OCI-LY7 (cell line): ENCODE measurements around the gene FAM107B.

ENCODE experiments used
- EZH2phosphoT487 ChIP-seq: fragments of 200-600 bp; sonication (generic); IDR thresholded peaks from 2 replicates; pipeline ENCODE4 v1.6.1; 2018; ENCODE audit warnings: low read depth, borderline replicate concordance, mild to moderate bottlenecking, mixed run types, antibody characterized with exemption, low read length, moderate library complexity, mixed read lengths
- TF ChIP-seq, protein P1 (sequence below): fragments of 200-600 bp; sonication (generic); conservative IDR thresholded peaks from 2 replicates; pipeline ENCODE4 v1.5.1; 2014; ENCODE audit warnings: mild to moderate bottlenecking, antibody characterized with exemption, low read length, moderate library complexity, mixed read lengths

- TF ChIP-seq, protein P1, sequence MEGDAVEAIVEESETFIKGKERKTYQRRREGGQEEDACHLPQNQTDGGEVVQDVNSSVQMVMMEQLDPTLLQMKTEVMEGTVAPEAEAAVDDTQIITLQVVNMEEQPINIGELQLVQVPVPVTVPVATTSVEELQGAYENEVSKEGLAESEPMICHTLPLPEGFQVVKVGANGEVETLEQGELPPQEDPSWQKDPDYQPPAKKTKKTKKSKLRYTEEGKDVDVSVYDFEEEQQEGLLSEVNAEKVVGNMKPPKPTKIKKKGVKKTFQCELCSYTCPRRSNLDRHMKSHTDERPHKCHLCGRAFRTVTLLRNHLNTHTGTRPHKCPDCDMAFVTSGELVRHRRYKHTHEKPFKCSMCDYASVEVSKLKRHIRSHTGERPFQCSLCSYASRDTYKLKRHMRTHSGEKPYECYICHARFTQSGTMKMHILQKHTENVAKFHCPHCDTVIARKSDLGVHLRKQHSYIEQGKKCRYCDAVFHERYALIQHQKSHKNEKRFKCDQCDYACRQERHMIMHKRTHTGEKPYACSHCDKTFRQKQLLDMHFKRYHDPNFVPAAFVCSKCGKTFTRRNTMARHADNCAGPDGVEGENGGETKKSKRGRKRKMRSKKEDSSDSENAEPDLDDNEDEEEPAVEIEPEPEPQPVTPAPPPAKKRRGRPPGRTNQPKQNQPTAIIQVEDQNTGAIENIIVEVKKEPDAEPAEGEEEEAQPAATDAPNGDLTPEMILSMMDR, result no peak
- TF ChIP-seq EZH2phosphoT487, result no peak
Measured at GRCh38 chr10:14535457-14536130, 239.1 kb downstream of the FAM107B start.
